Loucy (cell line): ENCODE results near the gene SLC12A1.

Source experiments
- EZH2phosphoT487 ChIP-seq: fragments of 200-600 bp; IDR thresholded peaks from 2 replicates; pipeline ENCODE4 v1.6.1; 2018; ENCODE audit warnings: antibody characterized with exemption, mild to moderate bottlenecking, moderate library complexity, borderline replicate concordance
- TF ChIP-seq, protein P1 (sequence below): fragments of 200-600 bp; sonication (generic); conservative IDR thresholded peaks from 2 replicates; pipeline ENCODE4 v1.5.1; 2014; ENCODE audit warnings: mild to moderate bottlenecking, antibody characterized with exemption, low read length

GRCh38 chr15:48336940-48337339, 130.8 kb downstream of the SLC12A1 start:
- TF ChIP-seq, protein P1, sequence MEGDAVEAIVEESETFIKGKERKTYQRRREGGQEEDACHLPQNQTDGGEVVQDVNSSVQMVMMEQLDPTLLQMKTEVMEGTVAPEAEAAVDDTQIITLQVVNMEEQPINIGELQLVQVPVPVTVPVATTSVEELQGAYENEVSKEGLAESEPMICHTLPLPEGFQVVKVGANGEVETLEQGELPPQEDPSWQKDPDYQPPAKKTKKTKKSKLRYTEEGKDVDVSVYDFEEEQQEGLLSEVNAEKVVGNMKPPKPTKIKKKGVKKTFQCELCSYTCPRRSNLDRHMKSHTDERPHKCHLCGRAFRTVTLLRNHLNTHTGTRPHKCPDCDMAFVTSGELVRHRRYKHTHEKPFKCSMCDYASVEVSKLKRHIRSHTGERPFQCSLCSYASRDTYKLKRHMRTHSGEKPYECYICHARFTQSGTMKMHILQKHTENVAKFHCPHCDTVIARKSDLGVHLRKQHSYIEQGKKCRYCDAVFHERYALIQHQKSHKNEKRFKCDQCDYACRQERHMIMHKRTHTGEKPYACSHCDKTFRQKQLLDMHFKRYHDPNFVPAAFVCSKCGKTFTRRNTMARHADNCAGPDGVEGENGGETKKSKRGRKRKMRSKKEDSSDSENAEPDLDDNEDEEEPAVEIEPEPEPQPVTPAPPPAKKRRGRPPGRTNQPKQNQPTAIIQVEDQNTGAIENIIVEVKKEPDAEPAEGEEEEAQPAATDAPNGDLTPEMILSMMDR = peak; percentile 74
- TF ChIP-seq EZH2phosphoT487 = no peak
